Suprapubic skin (tissue), 4 donors: Measurements from ENCODE around the gene PTBP1. TPM values are rescaled to one million over a fixed set of nuclear protein-coding genes. Genes with fewer than 3 reads are reported as not detected.

Experiments used
- DNase-seq, 2 donors: peaks; one replicate each; pipeline ENCODE4 v3.0.0-alpha.2; 2019; ENCODE audit warnings: low spot score in 2 of 2
- H3K27ac ChIP-seq: fragments of 200-600 bp; sonication (generic); one replicate; pipeline ENCODE4 v1.5.1; 2019
- H3K27me3 ChIP-seq: fragments of 200-600 bp; sonication (generic); one replicate; pipeline ENCODE4 v1.5.1; 2019
- H3K36me3 ChIP-seq: fragments of 200-600 bp; sonication (generic); one replicate; pipeline ENCODE4 v1.5.1; 2019
- H3K4me1 ChIP-seq: fragments of 200-600 bp; sonication (generic); one replicate; pipeline ENCODE4 v1.5.1; 2019
- H3K4me3 ChIP-seq: fragments of 200-600 bp; sonication (generic); one replicate; pipeline ENCODE4 v1.5.1; 2019; ENCODE audit warnings: mild to moderate bottlenecking
- H3K9me3 ChIP-seq: fragments of 200-600 bp; sonication (generic); one replicate; pipeline ENCODE4 v1.5.1; 2019
- EP300 ChIP-seq: sonication (generic); formaldehyde crosslinking; IDR thresholded peaks from one replicate; pipeline ENCODE4 v1.6.1; 2017; ENCODE audit warnings: antibody characterized with exemption
- POLR2A ChIP-seq, 2 donors: fragments of 450-650 bp; IDR thresholded peaks; one replicate each; pipeline ENCODE4 v1.6.1; 2017; ENCODE audit warnings: antibody characterized with exemption in 2 of 2, mild to moderate bottlenecking in 2 of 2, moderate library complexity in 2 of 2
- POLR2AphosphoS5 ChIP-seq, 3 donors: sonication (generic); formaldehyde crosslinking; IDR thresholded peaks; one replicate each; pipeline ENCODE4 v1.6.1; 2017; ENCODE audit warnings: antibody characterized with exemption in 3 of 3
- WGBS: methylation state at CpG from one replicate; pipeline ENCODE4 v1.1.5; 2018; 5-methylcytosine and 5-hydroxymethylcytosine counted together
- total RNA-seq, 4 donors: library from RNA; depleted of rRNA; stranded (reverse); fragments of >200 nt; gene quantifications; one replicate each; pipeline ENCODE4 v1.1.0, GENCODE V29; 2016
- TF ChIP-seq, protein P1 (sequence below), 2 donors: fragments of 200-600 bp in 1 of 2; fragments of 450-650 bp in 1 of 2; sonication (generic) in 1 of 2; IDR thresholded peaks; one replicate each; pipeline ENCODE4 v1.5.1; 2016 to 2019; ENCODE audit warnings: antibody characterized with exemption in 2 of 2, mild to moderate bottlenecking in 1 of 2, moderate library complexity in 1 of 2

Gene PTBP1
- total RNA-seq, 4 donors from 2014 or later = 152 to 227 (median 174) TPM

DNA sequence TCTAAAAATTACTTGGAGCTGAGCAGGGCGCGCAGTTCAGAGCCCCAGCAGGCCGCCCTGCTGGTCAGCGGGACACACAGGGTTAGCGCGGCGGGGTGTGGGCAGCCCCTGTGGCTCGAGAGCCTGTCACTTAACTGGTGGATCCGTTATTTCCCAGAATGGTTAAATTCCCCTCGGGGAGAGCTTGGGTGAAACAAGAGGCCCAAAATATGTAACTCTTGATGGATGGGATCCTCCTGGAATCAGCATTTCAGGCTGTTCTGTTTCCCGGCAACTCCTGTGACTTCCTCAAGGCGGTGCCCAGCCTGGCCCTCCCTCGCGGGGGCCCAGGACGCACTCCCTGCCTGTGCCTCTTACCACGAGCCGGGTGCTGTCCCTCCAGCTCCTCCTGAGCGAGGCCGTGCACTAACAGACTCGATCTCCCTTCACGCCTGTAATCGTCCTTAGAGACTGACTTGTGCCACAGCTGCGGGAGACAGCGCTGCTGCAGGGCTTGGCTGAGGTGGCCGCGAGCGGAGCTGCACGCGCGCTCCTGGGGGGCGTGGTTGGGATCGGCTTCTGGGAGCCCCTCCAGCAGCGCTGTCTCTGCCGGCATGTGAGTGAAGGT lies 9.7 kb downstream of the PTBP1 start:
- H3K4me3 ChIP-seq = no peak overlapping the region
- whole genome bisulfite sequencing = 81% methylated on average over 27 of the region's 34 CpGs

DNA sequence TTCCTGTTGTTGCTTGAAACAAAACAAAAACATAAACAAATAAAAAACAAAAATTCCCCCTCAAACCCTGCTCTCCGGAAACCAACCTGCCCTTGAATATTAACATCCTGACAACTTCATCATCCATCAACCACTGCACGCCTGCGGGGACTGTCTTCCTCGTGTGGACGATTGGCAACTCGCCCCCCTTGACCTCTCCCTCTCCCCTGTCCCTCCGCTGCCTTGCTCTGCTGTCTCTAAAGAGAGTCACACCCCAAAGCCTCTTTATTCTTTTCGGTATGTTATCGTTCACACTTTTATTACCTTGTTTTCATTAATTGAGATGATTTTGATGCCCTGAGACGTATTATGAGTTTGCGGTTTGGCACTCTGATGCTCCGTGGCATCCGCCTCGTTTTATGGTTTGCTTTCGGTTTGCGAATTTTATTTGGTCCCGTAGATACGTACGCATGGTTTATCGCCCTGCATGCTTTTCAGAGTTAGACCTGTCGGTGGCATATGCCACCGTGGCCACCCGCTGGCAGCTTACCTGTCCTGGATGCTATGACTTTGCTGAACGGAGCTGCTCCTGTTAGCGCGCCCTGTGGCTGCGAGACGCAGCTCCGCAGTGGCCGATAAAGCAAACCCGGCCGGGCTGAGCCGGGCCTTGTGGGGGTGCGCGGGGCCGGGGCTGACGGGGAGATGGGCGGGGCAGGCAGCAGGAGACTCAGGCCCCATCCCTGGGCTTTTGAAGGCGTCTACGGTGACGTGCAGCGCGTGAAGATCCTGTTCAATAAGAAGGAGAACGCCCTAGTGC lies 10.6 kb downstream of the PTBP1 start:
- Histone ChIP-seq H3K27me3 (no peaks in the 10 kb centered on the region), H3K9me3 (no peaks in the 10 kb centered on the region), H3K27ac (no peak overlapping the region), H3K4me3 (no peak overlapping the region), H3K36me3 (peaks cover 94% of the 10 kb centered on the region), H3K4me1 (peaks cover 7% of the 10 kb centered on the region)
- DNase-seq = no peak
- TF ChIP-seq POLR2AphosphoS5 (IDR thresholded peaks at IDR 0.05) (no peak), POLR2A (IDR thresholded peaks at IDR 0.05) (no peak), EP300 (no peak)
- TF ChIP-seq, protein P1, sequence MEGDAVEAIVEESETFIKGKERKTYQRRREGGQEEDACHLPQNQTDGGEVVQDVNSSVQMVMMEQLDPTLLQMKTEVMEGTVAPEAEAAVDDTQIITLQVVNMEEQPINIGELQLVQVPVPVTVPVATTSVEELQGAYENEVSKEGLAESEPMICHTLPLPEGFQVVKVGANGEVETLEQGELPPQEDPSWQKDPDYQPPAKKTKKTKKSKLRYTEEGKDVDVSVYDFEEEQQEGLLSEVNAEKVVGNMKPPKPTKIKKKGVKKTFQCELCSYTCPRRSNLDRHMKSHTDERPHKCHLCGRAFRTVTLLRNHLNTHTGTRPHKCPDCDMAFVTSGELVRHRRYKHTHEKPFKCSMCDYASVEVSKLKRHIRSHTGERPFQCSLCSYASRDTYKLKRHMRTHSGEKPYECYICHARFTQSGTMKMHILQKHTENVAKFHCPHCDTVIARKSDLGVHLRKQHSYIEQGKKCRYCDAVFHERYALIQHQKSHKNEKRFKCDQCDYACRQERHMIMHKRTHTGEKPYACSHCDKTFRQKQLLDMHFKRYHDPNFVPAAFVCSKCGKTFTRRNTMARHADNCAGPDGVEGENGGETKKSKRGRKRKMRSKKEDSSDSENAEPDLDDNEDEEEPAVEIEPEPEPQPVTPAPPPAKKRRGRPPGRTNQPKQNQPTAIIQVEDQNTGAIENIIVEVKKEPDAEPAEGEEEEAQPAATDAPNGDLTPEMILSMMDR (IDR thresholded peaks at IDR 0.05) = no peak
- WGBS = 93% methylated on average over 42 of the region's 44 CpGs

More for the DNA sequence above, 9.7 kb downstream of the PTBP1 start:
- Histone ChIP-seq H3K27me3 (no peaks in the 10 kb centered on the region), H3K36me3 (peaks cover 88% of the 10 kb centered on the region), H3K9me3 (no peaks in the 10 kb centered on the region), H3K4me1 (peaks cover 16% of the 10 kb centered on the region), H3K27ac (no peak overlapping the region)
- TF ChIP-seq, protein P1 (IDR thresholded peaks at IDR 0.05) = no peak
- no peak for TF ChIP-seq EP300
- no peak for TF ChIP-seq POLR2AphosphoS5 (IDR thresholded peaks at IDR 0.05)
- TF ChIP-seq POLR2A (IDR thresholded peaks at IDR 0.05) = no peak
- no peak for DNase-seq

- WGBS = 93% methylated on average over 6 of the region's 26 CpGs
- Histone ChIP-seq H3K4me3 (no peak overlapping the region), H3K36me3 (peaks cover 98% of the 10 kb centered on the region), H3K4me1 (peaks cover 1% of the 10 kb centered on the region), H3K27me3 (no peaks in the 10 kb centered on the region), H3K9me3 (no peaks in the 10 kb centered on the region), H3K27ac (no peak overlapping the region)
- DNase-seq = no peak
- TF ChIP-seq EP300 = no peak
- TF ChIP-seq POLR2AphosphoS5 (IDR thresholded peaks at IDR 0.05) = no peak
- TF ChIP-seq, protein P1 (IDR thresholded peaks at IDR 0.05) = no peak
- TF ChIP-seq POLR2A (IDR thresholded peaks at IDR 0.05) = no peak
These were observed 11.1 kb downstream of the PTBP1 start for GRCh38 chr19:808423-808775.

GRCh38 chr19:810077-810855 lies 13.0 kb downstream of the PTBP1 start:
- H3K27ac ChIP-seq = no peak overlapping the region
- H3K4me1 ChIP-seq = no peaks in the 10 kb centered on the region
- DNase-seq = no peak
- H3K4me3 ChIP-seq = no peak overlapping the region
- WGBS = 87% methylated on average over 25 of the region's 30 CpGs
- no peaks in the 10 kb centered on the region for H3K27me3 ChIP-seq
- peaks cover 81% of the 10 kb centered on the region for H3K36me3 ChIP-seq
- TF ChIP-seq POLR2AphosphoS5 (IDR thresholded peaks at IDR 0.05) (no peak), POLR2A (IDR thresholded peaks at IDR 0.05) (no peak), EP300 (no peak)
- TF ChIP-seq, protein P1 (IDR thresholded peaks at IDR 0.05) = no peak
- H3K9me3 ChIP-seq = no peaks in the 10 kb centered on the region
